ENCODE results near the gene ZNF415.
A peak's percentile ranks its signal among the peaks of the same experiment; 100 is the strongest.
"Not testable (repeated sequence)": the region's sequence is repeated elsewhere in the genome, so short reads cannot be mapped to it uniquely, and the experiment has no call there.

ZNF415 gene

DNA sequence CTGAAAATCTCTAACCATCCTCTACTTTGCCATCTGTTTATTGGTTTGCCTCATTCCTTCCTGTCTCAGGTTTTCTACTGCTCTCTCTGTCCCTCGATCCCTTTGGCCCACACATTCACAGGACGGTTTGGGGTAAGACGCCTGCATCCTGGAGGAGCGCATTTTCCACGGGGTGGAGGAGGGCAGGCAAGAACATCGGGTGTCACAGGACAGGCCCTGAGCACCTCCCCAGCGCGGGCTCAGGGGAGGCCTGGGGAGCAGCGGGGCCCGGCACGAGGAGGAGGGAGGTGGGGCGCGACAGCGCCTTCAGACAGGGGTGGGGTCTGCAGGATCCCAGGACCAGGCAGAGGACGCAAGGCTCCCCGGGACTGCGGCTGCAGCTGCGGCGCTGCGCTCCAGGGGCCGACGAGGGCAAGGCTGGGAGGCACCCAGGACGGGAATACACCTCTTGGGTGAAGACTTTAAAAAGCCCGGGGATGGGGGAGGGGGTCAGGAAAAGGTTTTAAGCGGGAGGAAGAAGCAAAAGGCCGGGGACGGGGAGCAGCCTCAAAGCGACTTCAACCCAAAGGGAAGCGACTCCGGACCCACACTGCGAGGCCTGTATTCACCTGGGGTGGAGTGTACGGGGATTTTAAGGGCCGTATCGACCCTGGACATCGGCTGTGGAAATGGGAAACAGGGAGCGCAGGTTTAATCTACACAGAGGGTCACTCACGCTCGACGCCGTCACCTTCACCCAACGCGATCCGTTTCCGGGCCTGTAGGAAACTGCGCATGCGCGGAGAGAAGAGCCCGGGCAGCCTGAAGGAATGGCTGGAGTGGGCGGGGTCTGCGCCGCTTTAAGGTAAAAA is at the start of gene ZNF415:
Gene ZNF415 (minus strand): TSS at position 770 of the 851 bp plus-strand sequence. CDS start 10,234 bp downstream, outside the sequence.
- peak; percentile 97 for DNase-seq

DNA sequence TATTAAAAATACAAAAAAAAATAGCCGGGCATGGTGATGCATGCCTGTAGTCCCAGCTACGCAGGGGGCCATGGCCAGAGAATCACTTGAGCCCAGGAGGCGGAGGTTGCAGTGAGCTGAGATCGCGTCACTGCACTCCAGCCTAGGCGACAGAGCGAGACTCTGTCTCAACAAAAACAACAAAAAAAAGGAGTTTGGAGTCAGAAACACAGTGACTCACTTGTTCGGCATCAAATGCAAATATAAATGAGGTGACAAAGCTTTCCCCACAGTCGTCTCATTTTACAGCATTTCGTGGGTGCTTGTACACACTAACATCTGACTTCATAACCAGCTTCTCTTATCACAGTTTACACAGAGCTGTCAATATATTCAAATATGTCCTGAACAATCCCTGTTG is 49.5 kb upstream of the ZNF415 start:
- DNase-seq: no peak

DNA sequence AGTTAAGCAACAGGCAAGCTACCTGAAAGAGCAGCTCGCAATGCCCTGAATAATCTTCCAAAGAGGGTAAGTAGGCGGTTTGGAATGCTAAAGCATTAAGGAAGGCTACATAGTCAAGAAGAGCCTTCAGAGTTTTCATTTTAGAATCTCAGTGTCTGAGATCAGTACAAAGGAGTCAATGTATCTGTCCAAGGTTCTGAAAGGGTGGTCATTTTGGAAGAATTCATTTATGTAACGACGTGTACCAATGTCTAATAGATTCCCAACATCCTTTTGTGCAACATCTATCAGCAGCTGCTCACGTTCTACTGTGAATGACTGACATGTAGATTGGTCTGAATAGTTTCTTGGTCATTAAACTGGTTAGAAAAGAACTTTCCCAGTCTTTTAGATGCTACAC is 45.3 kb upstream of the ZNF415 start:
- no peak for DNase-seq

DNA sequence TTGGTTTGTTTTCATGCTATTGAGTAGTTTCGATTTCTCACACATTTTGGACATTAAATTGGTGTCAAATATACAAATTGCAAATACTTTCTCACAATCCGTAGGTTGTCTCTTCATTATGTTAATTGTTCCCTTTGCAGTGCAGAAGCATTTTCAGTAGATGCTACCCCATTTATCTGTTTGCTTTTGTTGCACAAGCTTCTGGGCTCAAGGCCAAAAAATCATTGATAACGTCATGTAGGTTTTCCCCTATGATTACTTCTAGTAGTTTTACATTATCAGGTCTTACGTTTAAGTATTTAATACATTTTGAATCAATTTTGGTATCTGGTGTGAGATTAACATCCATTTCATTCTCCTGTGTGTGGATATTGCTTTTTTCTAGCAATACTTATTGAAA is 40.2 kb upstream of the ZNF415 start:
- peak; percentile 27 for DNase-seq

DNA sequence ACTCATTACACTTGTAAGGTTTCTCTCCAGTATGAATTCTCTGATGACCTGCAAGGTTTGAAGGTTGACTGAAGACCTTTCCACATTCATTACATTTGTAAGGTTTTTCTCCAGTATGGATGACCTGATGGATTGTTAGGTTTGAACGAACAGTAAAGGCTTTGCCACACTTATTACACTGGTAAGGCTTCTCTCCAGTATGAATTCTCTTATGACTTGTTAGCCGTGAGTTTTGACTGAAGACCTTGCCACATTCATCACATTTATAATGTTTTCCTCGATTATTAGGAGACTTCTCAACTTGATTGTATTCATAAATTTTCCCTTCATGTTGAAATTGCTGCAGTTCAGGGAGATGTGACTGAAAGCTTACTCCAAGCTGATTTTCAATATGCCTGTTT is 33.0 kb upstream of the ZNF415 start:
- no peak for DNase-seq

DNA sequence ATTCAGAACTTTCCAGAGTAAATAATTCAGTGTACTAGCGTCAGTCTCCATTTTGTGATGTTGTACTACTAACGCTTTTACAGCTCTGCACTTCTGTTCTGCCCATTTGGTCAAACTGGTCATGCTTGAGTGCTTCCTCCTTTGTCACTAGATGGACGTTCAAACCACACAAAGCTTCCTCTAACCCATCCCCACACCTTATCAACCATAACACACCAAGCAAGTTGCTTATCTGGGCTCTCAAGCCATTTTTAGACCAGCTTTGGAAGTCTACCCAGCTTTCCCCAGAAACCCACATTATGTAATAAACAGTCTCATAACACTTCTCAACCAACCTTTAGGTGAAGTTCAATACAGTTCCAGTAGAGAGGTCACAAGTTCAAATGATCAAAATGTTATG is 28.4 kb upstream of the ZNF415 start:
- DNase-seq: no peak

DNA sequence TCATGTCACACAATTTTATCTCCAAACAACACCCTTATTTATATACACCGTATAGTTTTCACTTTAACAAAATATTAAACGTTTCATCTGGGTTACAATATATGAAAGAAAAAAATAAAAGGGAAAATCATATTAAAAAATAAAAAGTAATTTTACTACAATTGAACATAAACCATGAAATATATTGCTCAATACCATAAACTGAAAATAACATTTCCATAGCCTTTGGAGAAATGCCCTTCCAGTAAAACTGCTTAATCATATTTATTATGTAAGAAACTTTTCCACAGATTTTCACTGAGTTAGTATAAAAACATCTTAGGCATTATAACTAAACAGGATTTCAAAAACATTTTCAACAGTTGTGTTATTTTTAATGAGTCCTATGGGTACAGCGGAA is 27.6 kb upstream of the ZNF415 start:
- no peak for DNase-seq

DNA sequence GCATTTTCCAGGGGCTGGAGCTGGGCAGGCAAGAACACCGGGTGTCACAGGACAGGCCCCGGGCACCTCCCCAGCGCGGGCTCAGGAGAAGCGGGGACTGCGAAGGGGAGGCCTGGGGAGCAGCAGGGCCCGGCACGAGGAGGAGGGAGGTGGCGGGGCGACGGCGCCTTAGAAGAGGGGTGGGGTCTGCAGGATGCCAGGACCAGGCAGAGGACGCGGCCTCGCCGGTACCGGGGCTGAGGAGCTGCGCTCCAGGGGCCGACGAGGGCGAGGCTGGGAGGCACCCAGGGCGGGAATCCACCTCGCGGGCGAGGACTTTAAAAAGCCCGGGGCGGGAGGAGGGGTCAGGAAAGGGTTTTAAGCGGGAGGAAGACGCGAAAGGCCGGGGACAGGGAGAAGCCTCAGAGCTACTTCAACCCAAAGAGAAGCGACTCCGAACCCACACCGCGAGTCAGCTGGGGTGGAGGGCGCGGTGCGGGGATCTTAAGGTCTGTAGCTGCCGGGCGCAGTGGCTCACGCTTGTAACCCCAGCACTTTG is 25.5 kb upstream of the ZNF415 start:
- DNase-seq: peak; percentile 46

DNA sequence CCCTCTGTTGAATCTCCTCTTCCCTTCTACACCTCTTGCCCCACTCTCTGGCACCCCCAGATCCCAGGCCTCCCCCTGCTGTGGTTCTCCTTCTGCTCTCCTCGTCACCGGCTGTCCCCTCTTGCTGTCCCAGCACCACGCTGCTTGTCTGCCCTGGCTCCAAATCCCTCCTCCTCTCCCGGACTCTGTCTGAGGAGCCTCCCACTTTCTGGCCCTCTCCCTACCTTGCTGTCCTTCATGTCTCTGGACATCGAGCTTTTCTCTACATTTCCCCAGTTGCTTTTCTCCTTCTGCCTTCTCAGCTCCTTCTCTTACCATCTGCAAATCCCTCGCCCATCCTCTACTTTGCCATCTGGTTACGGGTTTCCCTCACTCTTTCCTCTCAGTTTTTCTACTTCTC is 24.9 kb upstream of the ZNF415 start:
- no peak for DNase-seq

DNA sequence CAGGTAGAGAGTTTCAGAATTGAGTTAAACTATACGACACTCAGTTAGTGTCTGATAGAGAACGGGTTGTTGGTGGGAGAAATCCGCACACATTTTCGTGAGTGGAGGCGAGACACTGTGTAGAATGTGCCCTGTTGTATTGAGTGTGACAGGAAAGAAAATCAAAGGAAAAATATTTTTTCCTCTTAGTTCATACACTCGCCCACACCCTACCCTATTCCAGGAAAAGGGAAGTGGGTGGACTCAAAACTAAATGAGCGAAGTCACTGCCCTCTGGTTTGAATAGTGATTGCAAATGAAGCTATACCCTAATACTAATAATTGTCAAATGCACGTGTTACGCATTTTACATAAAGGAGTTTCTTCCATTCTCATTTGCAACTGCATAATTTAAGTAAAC is 24.1 kb upstream of the ZNF415 start:
- DNase-seq: no peak

DNA sequence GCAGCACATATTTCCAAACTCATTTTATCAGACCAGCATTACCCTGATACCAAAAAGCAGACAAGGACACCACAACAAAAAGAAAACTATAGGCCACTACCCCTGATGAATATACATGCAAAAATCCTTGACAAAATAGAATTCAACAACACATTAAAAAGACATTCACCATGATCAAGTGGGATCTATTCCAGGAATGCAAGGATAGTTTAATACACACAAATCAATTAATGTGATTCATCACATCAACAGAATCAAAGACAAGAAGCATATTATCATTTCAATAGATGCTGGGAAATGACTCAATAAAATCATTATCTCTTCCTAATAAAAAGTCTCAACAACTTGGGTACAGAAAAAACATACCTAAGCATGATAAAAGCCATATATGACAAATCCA is 14.9 kb upstream of the ZNF415 start:
- no peak for DNase-seq

DNA sequence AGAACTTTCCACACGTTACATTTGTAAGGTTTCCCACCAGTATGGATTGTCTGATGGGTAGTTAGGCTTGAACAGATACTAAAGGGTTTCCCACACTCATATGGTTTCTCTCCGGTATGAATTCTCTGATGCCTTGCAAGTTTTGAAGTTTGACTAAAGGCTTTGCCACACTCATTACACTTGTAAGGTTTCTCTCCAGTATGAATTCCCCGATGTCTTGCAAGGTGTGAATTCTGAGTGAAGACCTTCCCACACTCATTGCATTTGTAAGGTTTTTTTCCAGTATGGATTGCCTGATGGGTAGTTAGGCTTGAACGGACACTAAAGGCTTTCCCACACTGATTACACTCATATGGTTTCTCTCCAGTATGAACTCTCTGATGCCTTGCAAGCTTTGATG is 7.6 kb upstream of the ZNF415 start:
- no peak for DNase-seq

DNA sequence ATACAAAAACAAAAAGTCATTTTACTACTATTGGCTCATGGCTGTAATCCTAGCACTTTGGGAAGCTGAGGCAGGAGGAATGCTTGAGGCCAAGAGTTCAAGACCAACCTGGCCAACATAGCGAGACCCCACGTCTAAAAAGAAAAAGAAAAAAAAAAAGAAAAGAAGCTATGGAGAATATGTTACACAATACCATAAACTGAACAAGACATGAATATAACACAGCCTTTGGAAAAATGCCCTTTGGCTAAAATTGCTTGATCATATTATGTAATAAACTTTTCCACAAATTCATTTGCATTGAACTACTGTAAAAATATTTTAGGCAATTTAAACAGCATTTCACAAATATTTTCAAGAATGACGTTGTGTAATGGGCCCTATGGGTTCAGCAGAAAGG is 3.7 kb upstream of the ZNF415 start:
- no peak for DNase-seq

DNA sequence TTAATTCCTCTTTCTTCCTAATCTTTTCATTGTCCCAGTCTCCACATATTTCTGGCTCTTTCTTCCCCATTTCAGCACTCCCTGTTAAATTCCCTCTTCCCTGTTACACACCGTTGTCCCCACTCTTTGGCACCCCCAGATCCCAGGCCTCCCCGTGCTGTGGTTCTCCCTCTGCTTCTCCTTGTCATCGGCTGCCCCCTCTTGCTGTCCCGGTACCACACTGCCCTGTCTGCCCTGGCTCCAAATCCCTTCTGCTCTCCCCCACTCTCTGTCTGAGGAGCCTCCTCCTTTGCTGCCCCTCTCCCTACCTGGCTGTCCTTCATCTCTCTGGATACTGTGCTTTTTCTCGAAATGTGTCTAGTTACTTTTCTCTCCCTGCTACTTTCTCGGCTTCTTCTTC is 983 bp downstream of the ZNF415 start:
- no peak for DNase-seq

DNA sequence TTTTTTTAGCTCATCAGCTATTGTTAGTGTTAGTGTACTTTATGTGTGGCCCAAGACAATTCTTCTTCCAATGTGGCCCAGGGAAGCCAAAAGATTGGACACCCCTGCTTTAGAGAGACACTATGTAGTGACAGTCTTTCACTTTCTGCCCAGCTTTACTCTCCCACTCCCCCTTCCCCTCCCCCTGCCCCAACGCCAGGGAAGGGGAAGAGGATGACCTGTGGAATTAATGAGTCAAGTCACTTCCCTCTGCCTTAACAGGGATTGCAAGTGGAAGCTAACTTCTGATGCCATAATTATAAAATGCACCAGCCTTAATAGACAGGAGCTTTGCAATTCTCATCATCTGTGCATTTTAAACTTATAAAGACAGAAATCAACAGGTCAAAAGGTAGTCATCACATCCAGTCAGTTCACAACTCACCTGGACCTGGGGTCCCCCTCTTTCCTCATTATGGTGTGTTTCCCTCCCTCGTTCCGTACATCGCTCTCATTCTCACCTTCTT is 1.6 kb downstream of the ZNF415 start:
- DNase-seq: no peak

DNA sequence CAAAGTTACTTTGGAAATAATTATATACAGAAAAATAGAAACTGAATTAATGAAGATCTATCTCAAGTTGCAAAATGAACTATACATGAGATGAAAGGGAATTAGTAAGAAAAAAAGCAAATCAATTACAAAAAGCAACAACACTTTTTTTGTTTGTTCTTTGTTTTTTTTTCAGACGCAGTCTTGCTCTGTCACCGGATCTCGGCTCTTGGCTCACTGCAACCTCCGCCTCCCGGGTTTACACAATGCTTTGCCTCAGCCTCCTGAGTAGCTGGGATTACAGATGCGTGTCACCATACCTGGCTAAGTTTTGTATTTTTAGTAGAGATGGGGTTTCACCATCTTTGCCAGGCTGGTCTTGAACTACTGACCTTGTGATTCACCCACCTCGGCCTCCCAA is 2.2 kb downstream of the ZNF415 start:
- DNase-seq: no peak

DNA sequence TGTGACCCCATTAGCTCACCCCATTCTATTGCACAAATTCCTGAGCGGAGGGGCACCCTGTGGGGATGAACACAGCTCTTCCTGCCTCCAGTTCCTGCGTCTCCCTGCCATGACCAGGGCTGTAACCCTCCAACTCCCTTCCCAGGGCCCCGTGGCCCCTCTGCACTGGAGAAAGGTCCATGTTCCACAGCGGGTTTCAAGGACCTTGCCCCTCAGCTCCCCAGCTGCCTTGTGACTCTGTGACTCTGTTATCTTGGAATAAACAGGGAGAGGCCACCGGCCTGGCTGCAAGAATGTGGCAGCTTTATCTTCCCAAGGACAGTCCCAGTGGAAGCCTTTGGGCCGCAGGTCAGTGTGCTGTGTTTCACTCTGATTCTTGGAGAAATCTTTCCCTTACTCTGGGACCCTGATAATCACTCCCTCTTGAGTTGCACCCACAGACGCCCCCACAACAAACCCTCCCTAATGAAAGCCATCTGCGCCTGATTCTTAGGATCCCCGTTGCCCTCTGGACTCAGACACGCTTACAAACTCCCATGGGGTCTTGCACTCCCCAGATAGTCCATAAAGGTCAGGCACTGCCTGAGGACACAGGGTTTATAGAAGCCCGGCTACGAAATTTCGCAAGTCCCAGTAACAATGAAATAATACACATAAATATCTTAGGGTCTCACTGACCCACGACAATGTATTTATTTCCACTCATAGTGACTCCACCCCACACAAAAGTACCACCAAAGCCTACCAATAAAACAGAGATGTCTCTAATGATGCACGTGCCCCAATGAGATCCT is 5.8 kb downstream of the ZNF415 start:
- not testable (repeated sequence) for DNase-seq

DNA sequence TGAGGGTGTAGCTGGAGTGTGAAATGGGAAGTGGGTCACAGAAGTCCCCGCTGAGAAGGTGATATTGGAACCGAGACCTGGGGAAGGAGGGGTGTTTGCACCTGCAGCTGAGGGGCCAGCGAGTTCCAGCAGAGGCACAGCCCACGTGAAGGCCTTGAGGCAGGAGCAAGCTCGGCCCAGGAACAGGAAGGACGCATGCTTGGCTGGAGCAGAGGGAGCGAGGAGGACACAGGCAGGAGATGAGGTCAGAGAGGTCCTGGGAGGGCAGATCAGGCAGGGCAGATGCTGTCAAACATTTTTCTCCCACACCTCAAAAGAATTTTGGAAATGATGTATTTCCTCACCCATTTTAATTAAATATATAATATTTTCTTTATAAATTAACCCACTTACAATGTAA is 9.3 kb downstream of the ZNF415 start:
- DNase-seq: no peak

DNA sequence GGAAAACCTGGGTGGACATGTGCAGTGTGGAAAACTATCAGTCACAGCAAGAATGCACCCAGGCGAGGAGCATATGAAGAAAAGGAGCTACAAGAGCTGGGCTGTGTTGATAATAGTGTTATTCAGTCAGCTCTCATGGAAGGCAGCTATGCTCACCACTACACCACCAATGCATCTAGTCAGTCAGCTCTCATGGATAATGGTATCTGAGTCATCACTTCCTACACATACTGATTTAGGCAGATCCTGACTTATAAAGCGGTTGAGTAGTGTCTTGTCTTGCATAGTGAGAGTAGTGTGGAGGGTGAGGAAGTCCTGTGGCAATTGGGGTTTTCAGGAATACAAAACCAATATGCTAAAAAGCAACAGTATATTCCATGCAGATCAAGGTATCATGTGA is 20.4 kb downstream of the ZNF415 start:
- no peak for DNase-seq

DNA sequence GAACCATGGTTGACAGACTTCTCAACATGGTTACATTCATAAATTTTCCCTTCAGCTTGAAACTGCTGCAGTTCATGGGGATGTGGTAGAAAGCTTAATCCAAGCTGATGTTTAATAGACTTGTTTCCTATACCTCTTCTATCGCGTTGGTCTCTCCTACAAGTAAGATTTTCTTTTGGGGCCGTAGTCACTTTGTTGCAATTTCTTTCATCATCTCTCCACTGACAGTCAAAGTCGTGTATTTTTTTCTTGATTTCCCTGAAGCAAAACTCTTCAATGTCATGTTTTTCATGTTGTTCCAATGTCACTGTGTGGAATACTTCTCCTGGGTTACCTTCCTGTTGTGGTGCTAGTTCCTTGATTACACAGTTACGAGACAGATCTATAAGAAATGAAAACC is 23.2 kb downstream of the ZNF415 start:
- DNase-seq: no peak

DNA sequence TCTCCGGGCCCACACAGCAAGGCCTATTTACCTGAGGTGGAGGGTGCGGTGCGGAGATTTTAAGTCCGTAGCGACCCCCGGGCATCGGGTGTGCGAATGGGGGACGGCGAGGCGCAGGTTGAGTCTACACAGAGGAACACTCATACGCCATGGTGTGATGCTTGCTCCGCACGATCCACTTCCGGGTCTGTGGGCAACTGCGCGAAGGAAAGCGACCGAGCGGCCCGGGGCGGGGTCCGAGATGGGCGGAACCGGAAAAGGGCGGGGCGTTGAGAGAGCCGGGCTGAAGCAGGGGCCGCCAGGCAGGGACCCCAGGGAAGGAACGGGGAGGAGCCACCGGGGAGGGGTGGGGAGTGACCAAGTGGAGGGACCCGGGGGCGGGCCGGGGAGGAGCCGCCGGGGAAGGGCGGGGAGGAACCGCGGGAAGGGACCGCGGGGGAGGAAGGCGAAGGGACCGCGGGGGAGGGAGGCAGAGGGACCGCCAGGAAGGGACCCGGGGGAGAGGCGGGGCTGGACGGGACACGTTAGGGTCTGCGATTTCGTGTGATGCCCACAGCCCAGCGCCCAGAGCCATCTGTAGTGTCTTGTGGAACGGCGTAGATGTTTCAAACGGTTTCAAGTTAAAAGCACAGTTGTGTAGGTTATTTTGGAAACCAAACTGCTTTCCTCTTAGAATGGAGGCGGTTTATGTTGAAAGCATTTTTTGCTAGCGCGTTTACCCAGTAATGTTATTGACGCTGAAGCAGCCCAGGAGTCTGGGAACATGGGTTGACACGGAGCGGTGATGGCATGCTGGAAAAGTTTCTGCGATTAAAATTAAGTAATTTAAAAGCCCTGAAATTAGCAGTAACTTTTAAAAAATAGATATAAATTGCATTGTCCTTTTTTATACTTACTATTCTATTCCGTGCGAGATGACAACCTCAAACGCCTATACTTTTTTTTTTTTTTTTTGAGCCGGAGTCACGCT is 29.2 kb downstream of the ZNF415 start, which contains the start of gene ZNF160:
Gene ZNF160 (minus strand): TSS at position 189 of the 970 bp plus-strand sequence. CDS start 17,146 bp downstream, outside the sequence.
- DNase-seq: peak; percentile 100

DNA sequence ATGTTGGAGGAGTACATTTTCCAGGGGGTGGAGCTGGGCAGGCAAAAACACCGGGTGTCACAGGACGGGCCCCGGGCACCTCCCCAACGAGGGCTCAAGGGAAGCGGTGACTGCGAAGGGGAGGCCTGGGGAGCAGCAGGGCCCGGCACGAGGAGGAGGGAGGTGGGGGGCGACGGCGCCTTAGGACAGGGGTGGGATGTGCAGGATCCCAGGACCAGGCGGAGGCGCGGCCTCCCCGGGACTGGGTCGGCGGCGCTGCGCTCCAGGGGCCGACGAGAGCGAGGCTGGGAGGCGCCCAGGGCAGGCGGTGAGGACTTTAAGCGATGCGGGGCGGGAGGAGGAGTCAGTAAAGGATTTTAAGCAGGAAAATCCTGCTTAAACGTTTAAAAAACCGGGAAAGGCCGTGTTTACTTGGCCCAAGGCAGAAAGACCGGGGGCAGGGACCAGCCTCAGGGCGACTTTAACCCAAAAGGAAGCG is 29.9 kb downstream of the ZNF415 start:
- no peak for DNase-seq

Measured in NCI-H2227 treated with DMSO at 0.1 percent for 48 hours (cell line).